Brain microvascular endothelial cell (primary cell): Measurements from ENCODE around the gene MDGA2.

ENCODE experiments used
- DNase-seq: peaks from one replicate; pipeline ENCODE4 v3.0.0-alpha.2; 2020
- H3K27ac ChIP-seq: fragments of 250-450 bp; sonication (Bioruptor Pico); 2 replicates; pipeline ENCODE4 v1.5.1; 2020; ENCODE audit warnings: mild to moderate bottlenecking, moderate library complexity
- H3K27me3 ChIP-seq: fragments of 250-450 bp; sonication (Bioruptor Pico); replicated peaks from 2 replicates; pipeline ENCODE4 v1.5.1; 2020; ENCODE audit warnings: mild to moderate bottlenecking
- H3K36me3 ChIP-seq: fragments of 250-450 bp; sonication (Bioruptor Pico); replicated peaks from 2 replicates; pipeline ENCODE4 v1.5.1; 2020; ENCODE audit warnings: mild to moderate bottlenecking
- H3K4me3 ChIP-seq: 2 replicates; pipeline ENCODE4 v1.5.1; 2011; ENCODE audit warnings: low read depth, mild to moderate bottlenecking, control low read depth, low read length, moderate library complexity
- in situ Hi-C: cut with HindIII; loops from 2 replicates; pipeline ENCODE4 v1.10.0; 2017; ENCODE audit warnings: low sequenced_read_pairs, low pct_ligation_motif_present
- TF ChIP-seq, protein P1 (sequence below): IDR thresholded peaks from 2 replicates; pipeline ENCODE4 v1.5.1; 2011; ENCODE audit warnings: low read depth, mild to moderate bottlenecking, moderate library complexity, low read length, control low read depth, inconsistent platforms; ENCODE audit errors: missing control alignments

Gene MDGA2

DNA sequence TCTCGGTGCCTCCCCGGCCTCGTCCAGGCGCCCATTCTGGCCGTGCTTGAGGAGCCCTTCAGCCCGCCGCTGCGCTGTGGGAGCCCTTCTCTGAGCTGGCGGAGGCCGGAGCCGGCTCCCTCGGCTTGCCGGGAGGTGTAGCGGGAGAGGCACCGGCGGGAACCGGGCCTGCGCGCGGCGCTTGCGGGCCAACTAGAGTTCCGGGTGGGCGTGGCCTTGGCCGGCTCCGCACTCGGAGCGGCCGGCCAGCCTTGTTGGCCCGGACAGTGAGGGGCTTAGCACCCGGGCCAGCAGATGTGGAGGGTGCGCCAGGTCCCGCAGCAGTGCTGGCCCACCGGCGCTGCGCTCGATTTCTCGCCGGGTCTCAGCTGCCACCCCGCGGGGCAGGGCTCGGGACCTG, 855.1 kb downstream of the MDGA2 start:
- no peak for DNase-seq
- TF ChIP-seq, protein P1, sequence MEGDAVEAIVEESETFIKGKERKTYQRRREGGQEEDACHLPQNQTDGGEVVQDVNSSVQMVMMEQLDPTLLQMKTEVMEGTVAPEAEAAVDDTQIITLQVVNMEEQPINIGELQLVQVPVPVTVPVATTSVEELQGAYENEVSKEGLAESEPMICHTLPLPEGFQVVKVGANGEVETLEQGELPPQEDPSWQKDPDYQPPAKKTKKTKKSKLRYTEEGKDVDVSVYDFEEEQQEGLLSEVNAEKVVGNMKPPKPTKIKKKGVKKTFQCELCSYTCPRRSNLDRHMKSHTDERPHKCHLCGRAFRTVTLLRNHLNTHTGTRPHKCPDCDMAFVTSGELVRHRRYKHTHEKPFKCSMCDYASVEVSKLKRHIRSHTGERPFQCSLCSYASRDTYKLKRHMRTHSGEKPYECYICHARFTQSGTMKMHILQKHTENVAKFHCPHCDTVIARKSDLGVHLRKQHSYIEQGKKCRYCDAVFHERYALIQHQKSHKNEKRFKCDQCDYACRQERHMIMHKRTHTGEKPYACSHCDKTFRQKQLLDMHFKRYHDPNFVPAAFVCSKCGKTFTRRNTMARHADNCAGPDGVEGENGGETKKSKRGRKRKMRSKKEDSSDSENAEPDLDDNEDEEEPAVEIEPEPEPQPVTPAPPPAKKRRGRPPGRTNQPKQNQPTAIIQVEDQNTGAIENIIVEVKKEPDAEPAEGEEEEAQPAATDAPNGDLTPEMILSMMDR: no peak
- H3K27ac ChIP-seq: no peak overlapping the region
- no peaks in the 10 kb centered on the region for H3K27me3 ChIP-seq
- H3K36me3 ChIP-seq: no peaks in the 10 kb centered on the region
- no peak overlapping the region for H3K4me3 ChIP-seq
- in situ Hi-C loops: no loop called here

DNA sequence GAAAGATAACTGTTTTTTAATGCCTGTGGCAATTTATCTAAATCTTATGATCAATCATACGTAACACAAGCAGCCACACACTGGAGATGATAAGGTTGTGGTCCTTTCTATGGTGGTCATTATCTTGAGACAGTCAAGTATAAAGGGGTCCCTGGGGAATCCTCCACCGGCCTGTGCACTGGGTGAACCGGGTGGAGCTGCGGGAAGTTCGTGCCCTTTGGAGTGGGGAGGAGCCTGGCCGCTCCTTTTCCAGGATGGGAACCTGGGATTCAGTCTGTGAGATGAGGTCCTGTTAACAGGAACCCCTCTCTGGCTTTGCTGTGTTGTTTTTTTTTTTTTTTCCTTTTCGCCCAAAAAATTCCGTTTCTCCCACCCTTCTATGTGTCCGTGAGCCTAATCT, 856.3 kb downstream of the MDGA2 start:
- TF ChIP-seq, protein P1: no peak
- H3K27me3 ChIP-seq: no peaks in the 10 kb centered on the region
- no peak overlapping the region for H3K4me3 ChIP-seq
- H3K36me3 ChIP-seq: no peaks in the 10 kb centered on the region
- H3K27ac ChIP-seq: no peak overlapping the region
- no peak for DNase-seq
- in situ Hi-C loops: no loop called here

DNA sequence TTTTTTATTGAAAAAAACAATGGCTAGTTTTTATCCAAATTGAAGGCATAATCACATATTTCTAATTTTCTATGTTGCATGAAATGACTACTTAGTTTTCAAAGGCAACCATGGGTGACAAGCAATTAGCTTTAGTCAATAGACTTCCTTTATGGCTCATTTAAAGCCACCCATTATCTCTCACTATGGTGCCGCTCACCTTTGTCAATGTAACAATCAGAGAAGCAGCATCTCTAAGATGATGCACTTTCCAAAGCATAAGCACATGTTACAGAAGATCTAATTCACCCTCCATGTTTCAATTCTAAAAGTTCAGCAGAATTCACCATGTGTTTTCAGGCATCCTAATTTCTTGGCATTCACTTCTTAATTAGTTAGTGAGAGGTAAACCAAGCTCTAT, 857.3 kb downstream of the MDGA2 start:
- TF ChIP-seq, protein P1: no peak
- H3K36me3 ChIP-seq: no peaks in the 10 kb centered on the region
- H3K27ac ChIP-seq: no peak overlapping the region
- no peaks in the 10 kb centered on the region for H3K27me3 ChIP-seq
- in situ Hi-C loops: no loop called here
- no peak for DNase-seq
- no peak overlapping the region for H3K4me3 ChIP-seq

DNA sequence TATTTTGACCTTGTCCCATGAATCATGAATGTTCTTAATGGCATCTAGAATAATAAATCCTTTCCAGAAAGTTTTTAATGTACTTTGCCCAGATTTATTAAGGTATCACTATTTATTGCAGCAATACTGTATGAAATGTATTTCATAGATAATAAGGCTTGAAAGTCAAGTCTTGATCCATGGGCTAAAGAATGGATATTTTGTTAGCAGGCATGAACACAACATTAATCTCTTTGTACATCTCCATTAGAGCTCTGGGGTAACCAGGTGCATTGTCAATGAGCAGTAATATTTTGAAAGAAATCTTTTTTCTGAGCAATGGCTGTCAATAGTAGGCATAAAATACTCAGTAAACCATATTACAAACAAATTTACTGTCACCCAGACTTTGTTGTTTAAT, 882.3 kb downstream of the MDGA2 start:
- Histone ChIP-seq H3K27me3 (no peaks in the 10 kb centered on the region), H3K36me3 (no peaks in the 10 kb centered on the region), H3K27ac (no peak overlapping the region), H3K4me3 (no peak overlapping the region)
- no peak for DNase-seq
- in situ Hi-C loops: no loop called here
- TF ChIP-seq, protein P1: no peak
